ENCODE data around the gene KANSL2. TPM values are rescaled to one million over a fixed set of nuclear protein-coding genes. Genes with fewer than 3 reads are reported as not detected.

KANSL2 gene
- total and polyA plus RNA-seq, 2 donors (not counting 1 experiment from before 2014, with no cell fraction given), result 47.3 to 64.6 TPM

DNA sequence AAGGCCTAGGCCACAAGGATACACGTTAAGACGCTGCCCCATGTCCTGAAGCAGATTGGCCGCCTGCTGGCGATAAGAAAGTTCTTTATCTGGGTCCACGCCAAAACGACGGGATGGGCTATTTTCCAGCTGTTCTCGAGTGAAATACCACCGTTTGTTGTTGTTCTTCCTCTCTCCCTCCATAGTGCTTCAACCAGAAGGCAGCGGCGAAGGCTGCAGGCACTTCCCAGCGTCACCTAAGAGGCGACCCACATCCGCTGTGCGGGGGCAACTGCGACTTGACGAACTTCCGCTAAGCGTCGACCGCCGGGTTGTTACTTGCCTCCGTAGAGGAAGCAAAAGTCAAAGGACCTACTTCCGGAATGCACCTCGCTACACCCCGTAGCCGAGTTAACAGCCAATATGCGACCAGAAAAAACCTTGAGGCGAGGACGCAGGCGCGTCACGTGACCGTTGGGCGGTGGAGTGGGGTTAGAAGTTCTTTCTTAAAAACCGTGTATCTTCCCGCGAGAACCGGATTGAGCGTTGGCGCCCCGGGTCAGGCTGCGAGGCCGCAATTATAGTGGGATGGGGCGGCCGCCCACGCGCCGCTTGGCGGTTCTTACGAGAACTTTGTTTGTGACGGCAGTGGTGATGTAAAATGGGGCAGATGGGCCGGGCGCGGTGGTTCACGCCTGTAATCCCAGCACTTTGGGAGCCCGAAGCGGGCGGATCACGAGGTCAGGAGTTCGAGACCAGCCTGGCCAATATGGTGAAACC is 34.6 kb upstream of the KANSL2 start, which contains the start of gene CCNT1:
TSS of gene CCNT1 (minus strand) at position 215 of the 759 bp plus-strand sequence. CDS start at position 183, 32 bp downstream.
- CTCF ChIA-PET, result interaction anchor here (0.6 to 1.4 kb wide), 2 partner anchors 34 to 121 kb away, joined by 3 to 4 read pairs; partner anchors contain the start of gene KANSL2
- intact Hi-C loops (cut with micrococcal nuclease), result loop anchor here (1.0 to 10.0 kb wide), 4 partner anchors 34 to 610 kb away; partner anchors contain the start of genes DDX23, KANSL2, KMT2D and RHEBL1
- H2AFZ ChIP-seq (ENCODE audit: insufficient read depth, low read depth, low read length, poor library complexity, severe bottlenecking), result peak within 1 kb of the TSS; percentile 82
- Mint-ChIP-seq H3K9me3 (ENCODE audit: insufficient read depth) (peaks cover 10% of the 10 kb centered on the region), H3K27ac (peak within 1 kb of the TSS; percentile 97), H3K4me1 (peaks cover 34% of the 10 kb centered on the region), H3K27me3 (peaks cover 4% of the 10 kb centered on the region), H3K4me3 (peak within 1 kb of the TSS; percentile 88)
- H3K79me2 ChIP-seq (ENCODE audit: control insufficient read depth, insufficient read depth, low read length), result peaks cover 45% of the 10 kb centered on the region
- peak within 1 kb of the TSS; percentile 87 for H3K4me2 ChIP-seq (replicated peaks; ENCODE audit: low read depth, low read length, poor library complexity, severe bottlenecking)
- H3K36me3 ChIP-seq (replicated peaks in 1 of 2; ENCODE audit: control extremely low read depth in 1 of 2, control insufficient read depth in 1 of 2, extremely low read depth in 1 of 2, insufficient read depth in 2 of 2, low read length in 1 of 2), result peaks cover 3 to 29% of the 10 kb centered on the region in 2 experiments
- peaks cover 11% of the 10 kb centered on the region for H4K20me1 ChIP-seq (ENCODE audit: control insufficient read depth, insufficient read depth, low read length, poor library complexity, severe bottlenecking)
- peak within 1 kb of the TSS; percentile 82 to 98 (median 95) for H3K4me3 ChIP-seq (ENCODE audit: control extremely low read depth in 1 of 5, extremely low read depth in 1 of 5, insufficient read depth in 1 of 5, low read depth in 2 of 5, low read length in 4 of 5)
- H3K9ac ChIP-seq (ENCODE audit: low read length), result peak within 1 kb of the TSS; percentile 95
- under 1% methylated on average over 59 of the region's 61 CpGs for WGBS (ENCODE audit: insufficient coverage)
- DNase-seq (peak; percentile 100), ATAC-seq (ENCODE audit: low read depth) (peak; percentile 91)
- H3K27me3 ChIP-seq (replicated peaks in 1 of 4; ENCODE audit: control extremely low read depth in 1 of 4, control insufficient read depth in 3 of 4, insufficient read depth in 4 of 4, low read length in 3 of 4), result no peaks in the 10 kb centered on the region
- peaks cover 0 to 12% (median 2%) of the 10 kb centered on the region in 3 donors for H3K9me3 ChIP-seq (ENCODE audit: control extremely low read depth in 1 of 3, control insufficient read depth in 2 of 3, insufficient read depth in 1 of 3, low read length in 2 of 3)
- POLR2A ChIA-PET, result interaction anchor here (0.6 to 2.0 kb wide), 2 partner anchors 34 to 883 kb away, joined by 4 to 8 read pairs; partner anchors contain the start of gene KANSL2
- peaks cover 19 to 27% of the 10 kb centered on the region in 2 donors for H3K4me1 ChIP-seq (ENCODE audit: control insufficient read depth in 2 of 2, insufficient read depth in 2 of 2, low read length in 2 of 2)
- TF ChIP-seq, protein P1, sequence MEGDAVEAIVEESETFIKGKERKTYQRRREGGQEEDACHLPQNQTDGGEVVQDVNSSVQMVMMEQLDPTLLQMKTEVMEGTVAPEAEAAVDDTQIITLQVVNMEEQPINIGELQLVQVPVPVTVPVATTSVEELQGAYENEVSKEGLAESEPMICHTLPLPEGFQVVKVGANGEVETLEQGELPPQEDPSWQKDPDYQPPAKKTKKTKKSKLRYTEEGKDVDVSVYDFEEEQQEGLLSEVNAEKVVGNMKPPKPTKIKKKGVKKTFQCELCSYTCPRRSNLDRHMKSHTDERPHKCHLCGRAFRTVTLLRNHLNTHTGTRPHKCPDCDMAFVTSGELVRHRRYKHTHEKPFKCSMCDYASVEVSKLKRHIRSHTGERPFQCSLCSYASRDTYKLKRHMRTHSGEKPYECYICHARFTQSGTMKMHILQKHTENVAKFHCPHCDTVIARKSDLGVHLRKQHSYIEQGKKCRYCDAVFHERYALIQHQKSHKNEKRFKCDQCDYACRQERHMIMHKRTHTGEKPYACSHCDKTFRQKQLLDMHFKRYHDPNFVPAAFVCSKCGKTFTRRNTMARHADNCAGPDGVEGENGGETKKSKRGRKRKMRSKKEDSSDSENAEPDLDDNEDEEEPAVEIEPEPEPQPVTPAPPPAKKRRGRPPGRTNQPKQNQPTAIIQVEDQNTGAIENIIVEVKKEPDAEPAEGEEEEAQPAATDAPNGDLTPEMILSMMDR (IDR thresholded peaks at IDR 0.05), result no peak
- no peak for TF ChIP-seq EZH2 (IDR thresholded peaks at IDR 0.05; ENCODE audit: borderline replicate concordance, insufficient read depth, low read depth, low read length, poor library complexity, severe bottlenecking)
- peak within 1 kb of the TSS; percentile 95 to 96 for H3K27ac ChIP-seq (ENCODE audit: low read length in 2 of 2)
